ENCODE measurements around the gene GLRX. TPM values are rescaled to one million over a fixed set of nuclear protein-coding genes. Genes with fewer than 3 reads are reported as not detected.

The GLRX gene
- total and polyA plus RNA-seq, 2 experiments from 2014 or later, result 15.7 to 51.1 TPM

- peak in 1 of 2 donors; percentile 95 for DNase-seq (ENCODE audit: low read depth in 1 of 2, low spot score in 1 of 2)
- TF ChIP-seq CTCF (IDR thresholded peaks at IDR 0.05; ENCODE audit: low read depth, low read length), result peak; percentile 32
- Histone ChIP-seq H3K4me3 (no peak overlapping the region), H3K36me3 (no peaks in the 10 kb centered on the region), H3K27me3 (no peaks in the 10 kb centered on the region), H3K9me3 (ENCODE audit: low read depth) (no peaks in the 10 kb centered on the region), H3K4me1 (ENCODE audit: low read depth) (peaks cover 22% of the 10 kb centered on the region), H3K27ac (peak overlapping the region; percentile 53)
Measured at GRCh38 chr5:95823738-95824609, 1.4 kb upstream of the GLRX start.

DNA sequence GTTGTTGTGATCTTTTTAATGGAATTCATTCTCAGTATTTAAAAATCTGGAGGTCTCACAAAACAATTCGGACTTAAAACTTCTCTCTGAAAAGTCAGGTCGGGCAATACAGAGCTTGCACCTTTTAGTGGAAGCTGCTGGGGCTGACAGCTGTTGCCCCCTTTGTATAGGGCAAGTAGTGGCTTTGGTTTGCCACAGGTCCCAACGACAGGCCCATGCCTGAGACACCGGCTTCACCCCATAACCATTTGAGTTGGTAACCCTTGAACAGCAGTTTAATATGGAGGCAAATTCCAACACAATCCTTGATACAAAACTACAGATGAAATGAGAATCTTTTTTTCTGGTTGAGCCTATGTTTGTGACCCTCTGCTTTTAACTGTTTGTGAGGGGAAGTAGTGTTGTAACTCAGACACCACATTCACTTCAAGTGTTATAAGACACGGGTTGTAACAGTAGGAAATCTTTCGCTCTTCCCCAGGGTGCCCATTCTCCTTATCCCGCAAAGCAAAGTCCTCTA lies 752 bp upstream of the GLRX start:
- Histone ChIP-seq H3K4me3 (no peak overlapping the region), H3K27ac (peak overlapping the region; percentile 1), H3K36me3 (no peaks in the 10 kb centered on the region), H3K27me3 (no peaks in the 10 kb centered on the region), H3K9me3 (ENCODE audit: low read depth) (no peaks in the 10 kb centered on the region), H3K4me1 (ENCODE audit: low read depth) (peaks cover 25% of the 10 kb centered on the region)
- no peak for TF ChIP-seq CTCF (IDR thresholded peaks at IDR 0.05; ENCODE audit: low read depth, low read length)
- no peak for DNase-seq (ENCODE audit: low read depth in 1 of 2, low spot score in 1 of 2)

DNA sequence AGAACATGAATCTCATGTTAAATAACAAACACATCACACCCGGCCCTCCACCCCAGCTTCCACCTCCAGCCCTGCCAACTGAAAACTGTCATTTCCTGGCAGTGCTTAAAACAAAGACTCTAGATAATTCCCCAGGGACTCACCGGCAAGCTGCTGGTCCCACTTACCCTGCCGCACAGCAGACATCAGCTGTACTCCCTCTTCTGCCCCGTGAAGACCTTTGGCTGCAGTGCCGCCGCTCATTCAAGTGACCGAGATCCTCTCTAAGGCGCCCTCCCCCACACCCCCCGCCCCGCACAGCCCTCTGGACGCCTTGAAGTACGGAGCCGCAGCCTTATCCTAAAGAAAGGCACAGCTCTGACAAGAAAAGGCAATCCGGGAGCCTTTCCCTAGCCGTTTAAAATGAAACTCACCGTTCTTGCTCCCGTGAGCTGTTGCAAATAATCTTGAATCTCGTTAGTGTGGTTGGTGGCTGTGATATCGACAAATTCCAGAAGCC lies 434 bp downstream of the GLRX start:
- peak; percentile 66 to 71 for DNase-seq (ENCODE audit: low read depth in 1 of 2, low spot score in 1 of 2)

GRCh38 chr5:95821110-95822021 lies 1.2 kb downstream of the GLRX start:
- DNase-seq (ENCODE audit: low read depth in 1 of 2, low spot score in 1 of 2), result no peak
- H3K4me1 ChIP-seq (ENCODE audit: low read depth), result peaks cover 34% of the 10 kb centered on the region
- TF ChIP-seq CTCF (IDR thresholded peaks at IDR 0.05; ENCODE audit: low read depth, low read length), result no peak
- no peaks in the 10 kb centered on the region for H3K9me3 ChIP-seq (ENCODE audit: low read depth)
- peak overlapping the region; percentile 53 for H3K4me3 ChIP-seq
- peak overlapping the region; percentile 77 for H3K27ac ChIP-seq
- H3K36me3 ChIP-seq, result peaks cover 4% of the 10 kb centered on the region
- no peaks in the 10 kb centered on the region for H3K27me3 ChIP-seq

More for the DNA sequence above, 434 bp downstream of the GLRX start:
- H3K4me3 ChIP-seq, result peak overlapping the region; percentile 53
- peak overlapping the region; percentile 77 for H3K27ac ChIP-seq
- no peaks in the 10 kb centered on the region for H3K9me3 ChIP-seq (ENCODE audit: low read depth)
- no peak for TF ChIP-seq CTCF (IDR thresholded peaks at IDR 0.05; ENCODE audit: low read depth, low read length)
- H3K36me3 ChIP-seq, result no peaks in the 10 kb centered on the region
- peaks cover 34% of the 10 kb centered on the region for H3K4me1 ChIP-seq (ENCODE audit: low read depth)
- no peaks in the 10 kb centered on the region for H3K27me3 ChIP-seq

Data from cardiac muscle cell (in vitro differentiated cells and primary cell).